D721Med (cell line): ENCODE data around the gene INTS13.

Source experiments
- DNase-seq: peaks from one replicate; pipeline ENCODE4 v3.0.0; 2011; ENCODE audit warnings: low spot score; ENCODE audit not compliant: insufficient read length
- FAIRE-seq: peaks from 2 replicates; lab custom pipeline; 2011; peaks lifted over from hg19 to GRCh38; lab: Jason Lieb, UNC
- CTCF ChIP-seq: IDR thresholded peaks from 2 replicates; pipeline ENCODE4 v1.5.1; 2012; ENCODE audit warnings: mild to moderate bottlenecking, control low read depth; ENCODE audit not compliant: insufficient read depth; ENCODE audit errors: missing control alignments

INTS13 gene, protein sequence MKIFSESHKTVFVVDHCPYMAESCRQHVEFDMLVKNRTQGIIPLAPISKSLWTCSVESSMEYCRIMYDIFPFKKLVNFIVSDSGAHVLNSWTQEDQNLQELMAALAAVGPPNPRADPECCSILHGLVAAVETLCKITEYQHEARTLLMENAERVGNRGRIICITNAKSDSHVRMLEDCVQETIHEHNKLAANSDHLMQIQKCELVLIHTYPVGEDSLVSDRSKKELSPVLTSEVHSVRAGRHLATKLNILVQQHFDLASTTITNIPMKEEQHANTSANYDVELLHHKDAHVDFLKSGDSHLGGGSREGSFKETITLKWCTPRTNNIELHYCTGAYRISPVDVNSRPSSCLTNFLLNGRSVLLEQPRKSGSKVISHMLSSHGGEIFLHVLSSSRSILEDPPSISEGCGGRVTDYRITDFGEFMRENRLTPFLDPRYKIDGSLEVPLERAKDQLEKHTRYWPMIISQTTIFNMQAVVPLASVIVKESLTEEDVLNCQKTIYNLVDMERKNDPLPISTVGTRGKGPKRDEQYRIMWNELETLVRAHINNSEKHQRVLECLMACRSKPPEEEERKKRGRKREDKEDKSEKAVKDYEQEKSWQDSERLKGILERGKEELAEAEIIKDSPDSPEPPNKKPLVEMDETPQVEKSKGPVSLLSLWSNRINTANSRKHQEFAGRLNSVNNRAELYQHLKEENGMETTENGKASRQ

GRCh38 chr12:26937863-26938700, at the start of gene INTS13, which contains the start of gene FGFR1OP2:
INTS13 (minus strand) TSS chr12:26937981; CDS start chr12:26936803, 1,178 bp downstream.
FGFR1OP2 (plus strand) TSS chr12:26938470; CDS start chr12:26954159, 15,689 bp downstream.
- FAIRE-seq = no peak
- DNase-seq = peak; percentile 64
- no peak for TF ChIP-seq CTCF

DNA sequence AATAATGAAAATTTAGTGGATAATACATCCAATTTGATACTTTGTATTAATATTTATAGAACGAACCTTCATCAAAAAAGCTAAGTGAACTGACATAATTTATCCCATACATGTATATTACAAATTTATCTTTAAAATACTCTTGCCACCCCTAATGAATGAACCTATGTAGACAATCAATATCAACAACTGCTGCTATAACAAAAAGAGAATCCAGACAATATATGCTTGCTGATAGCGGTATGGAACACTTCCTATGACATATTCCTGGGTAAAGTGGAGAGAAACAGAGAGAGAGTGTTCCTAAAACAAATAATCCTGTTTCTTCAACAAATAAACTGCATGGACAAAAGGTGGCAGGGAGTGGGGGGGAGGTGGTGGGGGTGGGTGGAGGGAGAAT, 45.1 kb upstream of the INTS13 start:
- TF ChIP-seq CTCF = no peak
- DNase-seq = no peak
- no peak for FAIRE-seq

DNA sequence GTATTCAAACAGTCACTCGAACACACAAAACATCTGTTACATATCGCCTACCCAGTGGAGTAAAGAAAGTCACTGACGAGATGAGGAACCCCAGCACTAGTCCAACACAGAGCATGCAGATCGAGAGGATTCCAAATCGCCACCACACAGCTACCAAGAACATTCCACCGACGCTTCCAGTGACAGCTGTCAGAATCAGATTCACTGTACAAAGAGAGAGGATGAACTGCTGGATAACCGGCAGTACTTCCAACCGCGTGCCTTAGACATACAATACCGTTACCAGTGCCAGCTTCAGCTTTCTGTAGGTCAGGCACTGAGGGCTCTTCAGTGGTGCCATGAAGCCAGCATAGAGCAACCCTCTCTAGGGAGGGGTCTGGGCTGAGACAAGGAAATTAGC, 42.0 kb upstream of the INTS13 start:
- DNase-seq (no peak), FAIRE-seq (no peak)
- TF ChIP-seq CTCF = no peak

DNA sequence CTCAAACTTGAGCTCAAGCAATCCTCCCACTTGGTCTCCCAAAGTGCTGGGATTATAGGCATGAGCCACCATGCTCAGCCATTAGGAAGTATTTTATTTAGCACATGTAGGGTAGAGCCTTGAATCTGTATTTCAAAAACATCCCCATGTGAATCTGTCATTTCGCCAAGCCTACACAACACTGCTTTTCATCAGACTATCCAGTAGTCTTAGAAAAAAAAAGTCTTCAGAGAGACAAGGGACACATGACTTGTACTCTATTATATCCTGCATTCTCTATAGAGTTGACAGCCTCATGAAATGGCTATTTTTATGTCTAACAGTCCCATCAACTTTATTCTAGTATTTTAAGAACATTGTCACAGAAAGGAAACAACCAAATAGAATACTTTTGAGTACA, 41.0 kb upstream of the INTS13 start:
- no peak for FAIRE-seq
- TF ChIP-seq CTCF = no peak
- no peak for DNase-seq

DNA sequence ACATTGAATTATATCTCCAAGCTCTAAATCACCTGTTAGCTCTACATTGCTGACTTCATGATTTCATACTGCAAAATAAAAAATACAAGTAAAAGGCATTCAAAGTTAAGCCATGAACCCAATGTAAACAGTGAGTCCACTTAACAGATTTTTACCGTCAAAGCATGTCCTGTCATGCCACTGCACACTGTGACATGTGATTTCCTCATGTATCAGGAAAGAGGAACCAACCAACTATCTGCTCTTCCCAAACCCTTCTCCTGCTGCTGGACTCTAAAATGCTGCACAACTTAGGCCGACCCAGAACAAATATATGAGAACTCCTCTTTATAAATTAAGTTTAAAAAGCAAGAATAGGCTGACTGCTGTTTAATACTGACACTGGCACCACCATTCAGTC, 38.9 kb upstream of the INTS13 start:
- no peak for DNase-seq
- FAIRE-seq = no peak
- TF ChIP-seq CTCF = no peak

DNA sequence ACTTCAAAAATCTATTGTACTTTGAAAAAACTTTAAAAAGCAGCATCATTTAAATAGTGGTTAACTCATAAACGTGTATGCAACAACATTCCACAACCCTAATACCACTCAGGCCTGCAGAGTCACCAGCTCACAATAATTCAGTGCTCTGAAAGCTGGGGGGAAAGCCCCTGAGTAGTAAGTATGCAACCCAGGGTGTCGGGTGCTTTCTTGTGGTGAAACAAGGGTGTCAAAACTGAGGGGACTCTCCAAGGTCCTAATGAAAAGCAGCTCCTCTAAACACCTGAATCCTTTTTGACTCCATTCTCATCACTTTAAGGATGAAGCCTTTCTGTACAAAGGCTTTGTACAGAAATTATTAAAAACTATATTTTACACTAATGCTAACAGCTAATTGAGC, 34.2 kb upstream of the INTS13 start:
- no peak for TF ChIP-seq CTCF
- no peak for DNase-seq
- no peak for FAIRE-seq
